Large intestine (tissue), 1 donor: Measurements from ENCODE around the gene ABHD8. TPM values are rescaled to one million over a fixed set of nuclear protein-coding genes. Genes with fewer than 3 reads are reported as not detected.

ENCODE experiments used
- polyA plus RNA-seq: library from polyadenylated mRNA; unstranded; fragments of 120-200 nt; gene quantifications from one replicate; pipeline ENCODE4 v1.2.1, GENCODE V29; 2013

The ABHD8 gene
- polyA plus RNA-seq, 1 donor = 5.0 TPM

Other genes with a start within 250 kb of the ABHD8 start
- gene HAUS8, start 228.0 kb downstream of the ABHD8 start, polyA plus RNA-seq = 9.4 TPM
- 49.8 TPM for gene MYO9B, start 227.6 kb downstream of the ABHD8 start, polyA plus RNA-seq
- gene USE1, start 88.1 kb downstream of the ABHD8 start, polyA plus RNA-seq = 31.8 TPM
- 33.0 TPM for gene OCEL1, start 77.2 kb downstream of the ABHD8 start, polyA plus RNA-seq
- 61.1 TPM for gene NR2F6, start 57.5 kb downstream of the ABHD8 start, polyA plus RNA-seq
- 3.1 TPM for gene USHBP1, start 38.7 kb downstream of the ABHD8 start, polyA plus RNA-seq
- gene BABAM1, start 36.0 kb downstream of the ABHD8 start, polyA plus RNA-seq = 70.7 TPM
- 1.4 TPM for gene ANKLE1, start 21.5 kb downstream of the ABHD8 start, polyA plus RNA-seq
- gene MRPL34, start 2.4 kb upstream of the ABHD8 start, polyA plus RNA-seq = 47.2 TPM
- gene DDA1, start 6.1 kb upstream of the ABHD8 start, polyA plus RNA-seq = 32.8 TPM
- gene ANO8, start 31.4 kb upstream of the ABHD8 start, polyA plus RNA-seq = 4.4 TPM
- gene GTPBP3, start 34.1 kb upstream of the ABHD8 start, polyA plus RNA-seq = 18.2 TPM
- 35.6 TPM for gene PLVAP, start 73.9 kb upstream of the ABHD8 start, polyA plus RNA-seq
- gene CCDC194, start 90.8 kb upstream of the ABHD8 start, polyA plus RNA-seq = 0.28 TPM
- gene BST2, start 102.2 kb upstream of the ABHD8 start, polyA plus RNA-seq = 31.4 TPM
- 53.5 TPM for gene MVB12A, start 116.6 kb upstream of the ABHD8 start, polyA plus RNA-seq
- 0.46 TPM for gene TMEM221, start 145.2 kb upstream of the ABHD8 start, polyA plus RNA-seq
- gene NXNL1, start 157.5 kb upstream of the ABHD8 start, polyA plus RNA-seq = not detected
- 7.8 TPM for gene SLC27A1, start 167.1 kb upstream of the ABHD8 start, polyA plus RNA-seq
- gene PGLS, start 208.2 kb upstream of the ABHD8 start, polyA plus RNA-seq = 82.7 TPM